Medulla oblongata (tissue), 1 donor: ENCODE data around the gene CYP27A1.

Experiments used
- DNase-seq: peaks from one replicate; pipeline ENCODE4 v3.0.0-alpha.2; 2015; ENCODE audit errors: extremely low spot score

Gene CYP27A1

DNA sequence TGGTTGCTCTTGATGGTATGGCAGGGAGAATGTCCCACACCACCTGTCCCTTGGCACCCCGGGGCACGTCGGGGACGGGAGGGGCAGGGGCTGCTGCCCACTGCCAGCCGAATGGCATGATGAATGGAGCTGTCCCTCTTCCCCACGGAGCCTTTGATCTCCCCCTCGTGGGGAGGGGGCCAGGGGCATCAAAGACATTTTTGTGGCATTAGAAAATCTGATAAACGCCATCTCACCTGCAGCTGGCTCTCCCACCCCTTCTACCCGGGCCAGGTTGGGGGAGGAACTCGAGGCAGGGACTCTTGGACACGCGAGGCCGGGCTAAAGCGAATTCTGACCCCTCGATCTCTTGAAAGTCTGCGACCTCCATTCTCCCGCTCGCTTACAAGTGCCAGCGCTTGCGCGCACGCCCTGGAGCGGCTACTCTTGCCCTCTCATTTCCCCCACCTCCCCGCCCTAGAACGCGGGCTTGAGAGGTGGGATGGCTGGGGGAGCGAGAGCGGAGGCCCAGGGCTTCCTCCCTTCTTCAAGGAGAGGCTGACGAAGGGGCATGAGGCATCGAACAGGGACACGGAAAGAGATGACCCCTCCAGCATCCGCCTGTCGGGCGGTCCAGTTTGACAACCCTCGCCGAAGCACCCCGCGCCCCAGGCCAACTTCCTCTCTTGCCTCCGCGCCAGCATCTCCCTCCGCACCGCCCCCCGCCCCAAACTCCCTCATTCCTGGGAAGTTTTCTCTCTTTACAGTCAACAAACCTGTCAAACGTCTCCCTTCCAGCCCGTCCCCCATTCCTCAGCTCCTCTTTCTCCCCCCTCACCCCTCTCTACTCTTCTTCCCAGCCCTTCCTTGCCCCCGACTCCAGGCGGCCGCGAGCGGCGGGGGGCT lies 77.0 kb downstream of the CYP27A1 start:
- DNase-seq = no peak

GRCh38 chr2:218859556-218859987 lies 77.6 kb downstream of the CYP27A1 start, which contains the start of gene WNT6:
Gene WNT6, plus strand, starts transcription at chr2:218859805. Its CDS starts 233 bp downstream, at chr2:218860038.
- no peak for DNase-seq

DNA sequence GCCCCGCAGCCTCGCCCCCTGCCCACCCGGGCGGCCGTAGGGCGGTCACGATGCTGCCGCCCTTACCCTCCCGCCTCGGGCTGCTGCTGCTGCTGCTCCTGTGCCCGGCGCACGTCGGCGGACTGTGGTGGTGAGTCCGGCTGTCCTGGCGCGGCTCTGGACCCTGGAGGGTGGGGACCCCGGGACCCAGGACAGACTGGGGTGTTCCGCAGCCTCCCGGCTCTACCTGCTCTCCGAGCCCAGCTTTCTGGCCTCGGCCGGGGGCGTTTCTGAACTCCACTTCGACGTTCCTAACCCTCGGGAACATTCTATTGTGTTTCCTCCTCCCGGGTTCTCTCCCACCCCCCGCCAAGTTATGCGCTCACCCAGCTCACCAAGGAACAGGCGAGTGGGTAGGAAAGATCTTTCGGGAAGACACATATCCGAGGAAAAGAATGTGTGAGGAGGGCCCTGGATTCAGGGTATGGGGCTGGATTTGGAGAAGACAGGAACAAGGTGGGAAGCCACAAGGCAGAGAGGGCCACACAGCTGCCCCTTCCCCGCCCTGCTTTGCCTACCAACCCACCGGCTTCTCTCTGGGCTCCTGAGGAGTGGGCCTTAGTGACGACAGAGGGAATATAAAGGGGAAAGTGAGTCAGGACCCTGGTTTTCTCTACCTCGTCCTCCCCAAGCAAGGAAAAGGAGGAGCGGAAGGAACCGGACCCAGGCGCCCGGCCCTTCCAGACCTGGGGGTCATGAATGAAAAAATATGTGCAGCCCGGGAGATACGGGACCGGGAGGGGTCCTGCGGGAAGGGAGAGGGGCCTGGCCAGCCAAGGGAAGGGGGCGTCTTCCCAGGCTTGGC lies 78.3 kb downstream of the CYP27A1 start:
- DNase-seq = no peak

GRCh38 chr2:218860950-218861381 lies 79.0 kb downstream of the CYP27A1 start:
- DNase-seq = peak; percentile 12

DNA sequence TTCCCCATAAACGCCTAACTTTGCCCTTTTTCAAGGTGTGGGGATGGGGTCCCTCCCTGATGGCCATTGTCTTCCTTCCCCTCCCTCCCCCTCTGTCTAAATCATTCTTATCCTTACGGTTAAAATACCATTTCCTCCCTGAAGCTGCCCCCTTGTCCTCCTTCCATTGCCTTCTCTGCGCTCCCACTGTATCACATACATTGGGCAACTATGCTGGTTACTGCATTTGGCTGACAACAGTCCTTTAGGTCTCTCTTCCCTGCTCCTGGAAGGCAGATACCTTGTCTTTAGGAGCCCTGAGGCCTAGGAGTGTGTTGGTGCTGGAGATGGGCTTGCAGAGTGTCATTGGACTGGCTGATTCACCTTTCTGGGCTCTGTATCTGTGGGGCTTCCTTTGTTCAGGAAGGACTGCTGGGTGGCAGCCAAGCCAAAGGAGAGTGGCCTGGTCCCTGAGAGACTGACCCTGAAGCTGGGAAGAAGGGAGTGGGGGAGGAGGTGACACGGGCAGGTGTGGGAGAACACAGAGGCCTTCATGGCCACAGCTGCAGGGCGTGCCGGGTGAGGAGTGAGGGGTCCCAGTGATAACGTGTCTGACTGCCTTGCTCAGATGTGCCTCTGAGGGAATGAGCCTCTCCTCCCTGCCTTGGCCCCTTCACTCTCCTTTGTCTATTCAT lies 79.8 kb downstream of the CYP27A1 start:
- no peak for DNase-seq

- no peak for DNase-seq
Measured at GRCh38 chr2:218863021-218863520, 81.1 kb downstream of the CYP27A1 start.
